ENCODE measurements around the gene KIRREL3. TPM values are rescaled to one million over a fixed set of nuclear protein-coding genes. Genes with fewer than 3 reads are reported as not detected.

Gene KIRREL3
- total RNA-seq, 1 experiment from 2014 or later, result 2.2 TPM

- TF ChIP-seq CTCF (conservative IDR thresholded peaks at IDR 0.05) (no peak), EZH2 (IDR thresholded peaks at IDR 0.05; ENCODE audit: low read depth) (no peak)
- no TSS peak for BruUV-seq (replicated peaks)
- Histone ChIP-seq H3K4me1 (replicated peaks; ENCODE audit: insufficient read depth) (no peaks in the 10 kb centered on the region), H3K36me3 (ENCODE audit: low read depth) (no peaks in the 10 kb centered on the region), H3K27me3 (ENCODE audit: insufficient read depth, low read depth) (peaks cover 18% of the 10 kb centered on the region), H3K9me2 (ENCODE audit: insufficient read depth) (no peaks in the 10 kb centered on the region), H3K79me2 (ENCODE audit: low read depth) (no peaks in the 10 kb centered on the region), H4K20me1 (ENCODE audit: insufficient read depth) (no peaks in the 10 kb centered on the region), H3K9me3 (ENCODE audit: insufficient read depth, low read depth) (no peaks in the 10 kb centered on the region), H3K4me3 (no peak overlapping the region), H2AFZ (no peak overlapping the region), H3K27ac (no peak overlapping the region), H3K4me2 (no peak overlapping the region), H3F3A (ENCODE audit: insufficient read depth, low read depth) (no peaks in the 10 kb centered on the region)
- ChIA-PET POLR2A (ENCODE audit: unreplicated experiment) (no interaction called here), CTCF (no interaction called here)
- intact Hi-C loops (cut with micrococcal nuclease; ENCODE audit: unreplicated experiment), result no loop called here
- no peak for DNase-seq
Observed at GRCh38 chr11:126840975-126841374, 159.6 kb downstream of the KIRREL3 start.

DNA sequence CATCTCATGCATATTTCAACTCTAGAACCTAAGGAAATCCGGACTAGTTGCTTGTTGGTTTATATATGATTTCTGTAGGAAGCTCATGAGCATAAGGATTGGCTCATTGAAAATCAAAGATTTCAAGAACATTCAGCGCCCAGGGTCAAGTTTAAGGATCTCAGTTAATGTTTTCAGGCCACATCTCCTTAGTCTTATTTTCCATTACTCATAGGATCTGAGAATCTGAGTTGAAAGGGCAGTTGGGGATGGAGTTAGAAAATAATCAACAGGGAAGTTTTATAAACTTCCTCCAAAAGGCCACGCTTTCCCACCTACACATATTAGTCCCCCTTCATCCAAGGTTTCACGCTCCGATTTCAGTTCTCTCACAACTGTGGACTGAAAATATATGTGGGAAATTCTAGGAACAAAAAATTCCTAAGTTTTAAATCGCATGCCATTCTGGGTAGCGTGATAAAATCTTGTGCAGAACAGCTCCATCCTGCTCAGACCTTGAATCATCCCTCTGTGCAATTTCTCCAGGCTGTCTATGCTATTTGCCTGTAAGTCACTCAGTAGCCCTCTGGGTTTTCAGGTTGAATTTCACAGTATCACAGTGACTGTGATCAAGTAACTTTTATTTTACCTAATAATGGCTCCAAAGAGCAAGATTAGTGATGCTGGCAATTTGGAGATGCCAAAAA is 160.2 kb downstream of the KIRREL3 start:
- Histone ChIP-seq H3K27me3 (ENCODE audit: insufficient read depth, low read depth) (peaks cover 18% of the 10 kb centered on the region), H3K9me2 (ENCODE audit: insufficient read depth) (no peaks in the 10 kb centered on the region), H3K27ac (no peak overlapping the region), H3K79me2 (ENCODE audit: low read depth) (no peaks in the 10 kb centered on the region), H3K9me3 (ENCODE audit: insufficient read depth, low read depth) (no peaks in the 10 kb centered on the region), H2AFZ (no peak overlapping the region), H3K4me1 (replicated peaks; ENCODE audit: insufficient read depth) (no peaks in the 10 kb centered on the region), H3F3A (ENCODE audit: insufficient read depth, low read depth) (no peaks in the 10 kb centered on the region), H3K4me2 (no peak overlapping the region), H4K20me1 (ENCODE audit: insufficient read depth) (no peaks in the 10 kb centered on the region), H3K36me3 (ENCODE audit: low read depth) (no peaks in the 10 kb centered on the region), H3K4me3 (no peak overlapping the region)
- POLR2A ChIA-PET (ENCODE audit: unreplicated experiment), result no interaction called here
- BruUV-seq (replicated peaks), result no TSS peak
- DNase-seq, result no peak
- intact Hi-C loops (cut with micrococcal nuclease; ENCODE audit: unreplicated experiment), result no loop called here
- no peak for TF ChIP-seq EZH2 (IDR thresholded peaks at IDR 0.05; ENCODE audit: low read depth)
- TF ChIP-seq CTCF (conservative IDR thresholded peaks at IDR 0.05), result no peak
- CTCF ChIA-PET, result no interaction called here

GRCh38 chr11:126839496-126839895 is 161.1 kb downstream of the KIRREL3 start:
- no peaks in the 10 kb centered on the region for H3K36me3 ChIP-seq (ENCODE audit: low read depth)
- intact Hi-C loops (cut with micrococcal nuclease; ENCODE audit: unreplicated experiment), result no loop called here
- no peaks in the 10 kb centered on the region for H3K79me2 ChIP-seq (ENCODE audit: low read depth)
- H3F3A ChIP-seq (ENCODE audit: insufficient read depth, low read depth), result no peaks in the 10 kb centered on the region
- BruUV-seq (replicated peaks), result no TSS peak
- no peak overlapping the region for H3K4me3 ChIP-seq
- H3K9me3 ChIP-seq (ENCODE audit: insufficient read depth, low read depth), result no peaks in the 10 kb centered on the region
- no peak overlapping the region for H2AFZ ChIP-seq
- peaks cover 18% of the 10 kb centered on the region for H3K27me3 ChIP-seq (ENCODE audit: insufficient read depth, low read depth)
- no peak for DNase-seq
- TF ChIP-seq CTCF (conservative IDR thresholded peaks at IDR 0.05) (no peak), EZH2 (IDR thresholded peaks at IDR 0.05; ENCODE audit: low read depth) (no peak)
- H3K9me2 ChIP-seq (ENCODE audit: insufficient read depth), result no peaks in the 10 kb centered on the region
- H3K4me2 ChIP-seq, result no peak overlapping the region
- no peak overlapping the region for H3K27ac ChIP-seq
- ChIA-PET CTCF (no interaction called here), POLR2A (ENCODE audit: unreplicated experiment) (no interaction called here)
- H3K4me1 ChIP-seq (replicated peaks; ENCODE audit: insufficient read depth), result no peaks in the 10 kb centered on the region
- no peaks in the 10 kb centered on the region for H4K20me1 ChIP-seq (ENCODE audit: insufficient read depth)
